WI38 (cell line): Measurements from ENCODE around the gene MEGF11.

Source experiments
- H3K4me3 ChIP-seq: 2 replicates; pipeline ENCODE4 v1.5.1; 2011; ENCODE audit warnings: low read depth, mild to moderate bottlenecking, control low read depth, low read length
- CTCF ChIP-seq: IDR thresholded peaks from 2 replicates; pipeline ENCODE4 v1.5.1; 2012; ENCODE audit warnings: low read depth, mild to moderate bottlenecking, control low read depth, low read length

The MEGF11 gene

GRCh38 chr15:66161108-66161507 is 92.4 kb downstream of the MEGF11 start:
- no peak for TF ChIP-seq CTCF
- no peak overlapping the region for H3K4me3 ChIP-seq

GRCh38 chr15:66157507-66157906 is 96.0 kb downstream of the MEGF11 start:
- H3K4me3 ChIP-seq = no peak overlapping the region
- no peak for TF ChIP-seq CTCF

GRCh38 chr15:66156310-66156975 is 97.1 kb downstream of the MEGF11 start:
- no peak for TF ChIP-seq CTCF
- H3K4me3 ChIP-seq = no peak overlapping the region

- no peak overlapping the region for H3K4me3 ChIP-seq
- no peak for TF ChIP-seq CTCF
These were observed 98.5 kb downstream of the MEGF11 start for GRCh38 chr15:66155065-66155464.

GRCh38 chr15:66154581-66154980 is 99.0 kb downstream of the MEGF11 start:
- no peak overlapping the region for H3K4me3 ChIP-seq
- no peak for TF ChIP-seq CTCF

- no peak overlapping the region for H3K4me3 ChIP-seq
- no peak for TF ChIP-seq CTCF
These were observed 99.8 kb downstream of the MEGF11 start for GRCh38 chr15:66153549-66154415.

- no peak for TF ChIP-seq CTCF
- H3K4me3 ChIP-seq = no peak overlapping the region
These were observed 100.9 kb downstream of the MEGF11 start for GRCh38 chr15:66152650-66153049.
